Measurements from ENCODE around the gene TMEM38A.

The TMEM38A gene

GRCh38 chr19:16626796-16627192 lies 34.1 kb upstream of the TMEM38A start:
- intact Hi-C loops (cut with micrococcal nuclease), result loop anchor here (5.0 kb wide), 1 partner anchor 54 kb away; the partner anchor contains the start of gene SLC35E1
- peak overlapping the region; percentile 99 for H3K4me3 Mint-ChIP-seq
- peaks cover 54% of the 10 kb centered on the region for H3K4me1 Mint-ChIP-seq (ENCODE audit: low read depth)

GRCh38 chr19:16627193-16627927 lies 33.6 kb upstream of the TMEM38A start:
- H3K27me3 Mint-ChIP-seq, result no peaks in the 10 kb centered on the region
- peak overlapping the region; percentile 97 for H3K27ac Mint-ChIP-seq
- H3K4me3 Mint-ChIP-seq, result peak overlapping the region; percentile 99
- intact Hi-C loops (cut with micrococcal nuclease), result loop anchor here (5.0 kb wide), 1 partner anchor 55 kb away; the partner anchor contains the start of gene SLC35E1
- H3K4me1 Mint-ChIP-seq (ENCODE audit: low read depth), result peaks cover 51% of the 10 kb centered on the region
- H3K9me3 Mint-ChIP-seq, result no peaks in the 10 kb centered on the region
- H3K36me3 Mint-ChIP-seq (ENCODE audit: low read depth), result peaks cover 68% of the 10 kb centered on the region

More at GRCh38 chr19:16626796-16627192, 34.1 kb upstream of the TMEM38A start:
- H3K36me3 Mint-ChIP-seq (ENCODE audit: low read depth), result peaks cover 62% of the 10 kb centered on the region
- H3K27ac Mint-ChIP-seq, result peak overlapping the region; percentile 97
- H3K9me3 Mint-ChIP-seq, result no peaks in the 10 kb centered on the region
- H3K27me3 Mint-ChIP-seq, result no peaks in the 10 kb centered on the region

- Mint-ChIP-seq H3K36me3 (ENCODE audit: low read depth) (peaks cover 72% of the 10 kb centered on the region), H3K4me1 (ENCODE audit: low read depth) (peaks cover 46% of the 10 kb centered on the region), H3K27ac (peak overlapping the region; percentile 97), H3K4me3 (peak overlapping the region; percentile 99), H3K9me3 (no peaks in the 10 kb centered on the region), H3K27me3 (no peaks in the 10 kb centered on the region)
- intact Hi-C loops (cut with micrococcal nuclease), result loop anchor here (1.0 to 5.0 kb wide), 4 partner anchors 33 to 86 kb away; partner anchors contain the start of genes CHERP, SLC35E1, SMIM7 and TMEM38A
These were observed 33.1 kb upstream of the TMEM38A start for GRCh38 chr19:16627928-16628182.

- Mint-ChIP-seq H3K9me3 (no peaks in the 10 kb centered on the region), H3K36me3 (ENCODE audit: low read depth) (peaks cover 72% of the 10 kb centered on the region), H3K4me3 (peak within 1 kb of the TSS; percentile 99), H3K27me3 (no peaks in the 10 kb centered on the region), H3K4me1 (ENCODE audit: low read depth) (peaks cover 44% of the 10 kb centered on the region), H3K27ac (peak within 1 kb of the TSS; percentile 97)
- intact Hi-C loops (cut with micrococcal nuclease), result loop anchor here (1.0 to 5.0 kb wide), 4 partner anchors 32 to 86 kb away; partner anchors contain the start of genes CHERP, SLC35E1, SMIM7 and TMEM38A
These were observed 32.6 kb upstream of the TMEM38A start, which contains the start of gene MED26 for GRCh38 chr19:16628183-16628983. TSS of gene MED26 (minus strand) at chr19:16628204. CDS start at chr19:16627943, 261 bp downstream.

- Mint-ChIP-seq H3K4me1 (ENCODE audit: low read depth) (peaks cover 39% of the 10 kb centered on the region), H3K27me3 (no peaks in the 10 kb centered on the region), H3K4me3 (peak overlapping the region; percentile 97), H3K9me3 (no peaks in the 10 kb centered on the region), H3K36me3 (ENCODE audit: low read depth) (peaks cover 70% of the 10 kb centered on the region), H3K27ac (peak overlapping the region; percentile 94)
- intact Hi-C loops (cut with micrococcal nuclease), result loop anchor here (1.0 to 5.0 kb wide), 4 partner anchors 32 to 87 kb away; partner anchors contain the start of genes CHERP, SLC35E1, SMIM7 and TMEM38A
These were observed 31.8 kb upstream of the TMEM38A start for GRCh38 chr19:16628984-16629691.

GRCh38 chr19:16631465-16631864 lies 29.5 kb upstream of the TMEM38A start:
- intact Hi-C loops (cut with micrococcal nuclease), result no loop called here
- no peak overlapping the region for H3K27ac Mint-ChIP-seq

GRCh38 chr19:16637535-16637934 lies 23.4 kb upstream of the TMEM38A start:
- intact Hi-C loops (cut with micrococcal nuclease), result no loop called here
- no peak overlapping the region for H3K27ac Mint-ChIP-seq
- no peaks in the 10 kb centered on the region for H3K9me3 Mint-ChIP-seq
- no peaks in the 10 kb centered on the region for H3K27me3 Mint-ChIP-seq
- H3K36me3 Mint-ChIP-seq (ENCODE audit: low read depth), result peaks cover 98% of the 10 kb centered on the region
- no peak overlapping the region for H3K4me3 Mint-ChIP-seq
- peaks cover 5% of the 10 kb centered on the region for H3K4me1 Mint-ChIP-seq (ENCODE audit: low read depth)

More at GRCh38 chr19:16631465-16631864, 29.5 kb upstream of the TMEM38A start:
- H3K27me3 Mint-ChIP-seq, result no peaks in the 10 kb centered on the region
- peaks cover 76% of the 10 kb centered on the region for H3K36me3 Mint-ChIP-seq (ENCODE audit: low read depth)
- no peak overlapping the region for H3K4me3 Mint-ChIP-seq
- no peaks in the 10 kb centered on the region for H3K9me3 Mint-ChIP-seq
- peaks cover 19% of the 10 kb centered on the region for H3K4me1 Mint-ChIP-seq (ENCODE audit: low read depth)

- no peak overlapping the region for H3K4me3 Mint-ChIP-seq
- intact Hi-C loops (cut with micrococcal nuclease), result no loop called here
- peaks cover 98% of the 10 kb centered on the region for H3K36me3 Mint-ChIP-seq (ENCODE audit: low read depth)
- no peaks in the 10 kb centered on the region for H3K27me3 Mint-ChIP-seq
- peaks cover 5% of the 10 kb centered on the region for H3K4me1 Mint-ChIP-seq (ENCODE audit: low read depth)
- H3K27ac Mint-ChIP-seq, result no peak overlapping the region
- no peaks in the 10 kb centered on the region for H3K9me3 Mint-ChIP-seq
These were observed 22.3 kb upstream of the TMEM38A start for GRCh38 chr19:16638666-16639065.

GRCh38 chr19:16640951-16641350 lies 20.0 kb upstream of the TMEM38A start:
- Mint-ChIP-seq H3K9me3 (no peaks in the 10 kb centered on the region), H3K4me3 (no peak overlapping the region), H3K27me3 (no peaks in the 10 kb centered on the region), H3K36me3 (ENCODE audit: low read depth) (peaks cover 100% of the 10 kb centered on the region), H3K4me1 (ENCODE audit: low read depth) (peaks cover 5% of the 10 kb centered on the region), H3K27ac (no peak overlapping the region)
- intact Hi-C loops (cut with micrococcal nuclease), result no loop called here

- Mint-ChIP-seq H3K36me3 (ENCODE audit: low read depth) (peaks cover 100% of the 10 kb centered on the region), H3K4me1 (ENCODE audit: low read depth) (peaks cover 5% of the 10 kb centered on the region), H3K9me3 (no peaks in the 10 kb centered on the region), H3K27me3 (no peaks in the 10 kb centered on the region), H3K27ac (no peak overlapping the region), H3K4me3 (no peak overlapping the region)
- intact Hi-C loops (cut with micrococcal nuclease), result no loop called here
These were observed 19.2 kb upstream of the TMEM38A start for GRCh38 chr19:16641695-16642094.

- peaks cover 100% of the 10 kb centered on the region for H3K36me3 Mint-ChIP-seq (ENCODE audit: low read depth)
- intact Hi-C loops (cut with micrococcal nuclease), result no loop called here
These were observed 15.8 kb upstream of the TMEM38A start for GRCh38 chr19:16645140-16645539.

GRCh38 chr19:16649734-16650133 lies 11.2 kb upstream of the TMEM38A start:
- Mint-ChIP-seq H3K27ac (no peak overlapping the region), H3K9me3 (no peaks in the 10 kb centered on the region), H3K4me1 (ENCODE audit: low read depth) (peaks cover 33% of the 10 kb centered on the region), H3K36me3 (ENCODE audit: low read depth) (peaks cover 100% of the 10 kb centered on the region), H3K4me3 (no peak overlapping the region), H3K27me3 (no peaks in the 10 kb centered on the region)
- intact Hi-C loops (cut with micrococcal nuclease), result no loop called here

More at GRCh38 chr19:16645140-16645539, 15.8 kb upstream of the TMEM38A start:
- Mint-ChIP-seq H3K4me1 (ENCODE audit: low read depth) (peaks cover 7% of the 10 kb centered on the region), H3K27ac (no peak overlapping the region), H3K27me3 (no peaks in the 10 kb centered on the region), H3K4me3 (no peak overlapping the region), H3K9me3 (no peaks in the 10 kb centered on the region)

GRCh38 chr19:16650821-16651220 lies 10.1 kb upstream of the TMEM38A start:
- intact Hi-C loops (cut with micrococcal nuclease), result no loop called here
- no peaks in the 10 kb centered on the region for H3K9me3 Mint-ChIP-seq
- H3K4me1 Mint-ChIP-seq (ENCODE audit: low read depth), result peaks cover 33% of the 10 kb centered on the region

More at GRCh38 chr19:16650821-16651220, 10.1 kb upstream of the TMEM38A start:
- H3K27ac Mint-ChIP-seq, result peak overlapping the region; percentile 23
- peaks cover 100% of the 10 kb centered on the region for H3K36me3 Mint-ChIP-seq (ENCODE audit: low read depth)
- no peaks in the 10 kb centered on the region for H3K27me3 Mint-ChIP-seq
- no peak overlapping the region for H3K4me3 Mint-ChIP-seq

All from dendritic cell treated with granulocyte-macrophage colony-stimulating factor and Interleukin-4, amounts not matched to agents 40 ng/mL and 50 ng/mL, for 4 days (primary cell).